ENCODE data around the gene ARHGEF10L. TPM values are rescaled to one million over a fixed set of nuclear protein-coding genes. Genes with fewer than 3 reads are reported as not detected.
A peak's percentile ranks its signal among the peaks of the same experiment; 100 is the strongest.

ARHGEF10L gene
- total RNA-seq, 1 donor: 39.1 TPM

- Histone ChIP-seq H3K9me3 (ENCODE audit: low read depth, low read length) (no peaks in the 10 kb centered on the region), H3K4me3 (ENCODE audit: insufficient read depth, low read length) (peak overlapping the region; percentile 39), H3K27me3 (ENCODE audit: insufficient read depth, low read length) (no peaks in the 10 kb centered on the region), H3K4me1 (ENCODE audit: insufficient read depth, low read length) (peaks cover 35% of the 10 kb centered on the region), H4K20me1 (ENCODE audit: insufficient read depth, low read length) (peaks cover 3% of the 10 kb centered on the region), H3K79me2 (ENCODE audit: insufficient read depth, low read length) (peaks cover 88% of the 10 kb centered on the region), H2AFZ (ENCODE audit: low read length) (peak overlapping the region; percentile 18), H3K27ac (ENCODE audit: low read depth, low read length) (peak overlapping the region; percentile 66), H3K4me2 (ENCODE audit: insufficient read depth, low read length) (peak overlapping the region; percentile 78), H3K36me3 (ENCODE audit: insufficient read depth, low read length) (no peaks in the 10 kb centered on the region)
- peak; percentile 95 for DNase-seq (ENCODE audit: insufficient read length, low spot score, missing footprints)
- no peak for TF ChIP-seq CTCF (IDR thresholded peaks at IDR 0.05; ENCODE audit: extremely low read depth, low read depth, low read length)
Measured at GRCh38 chr1:17561561-17561985, 22.1 kb downstream of the ARHGEF10L start.

GRCh38 chr1:17562375-17562774 lies 22.9 kb downstream of the ARHGEF10L start:
- Histone ChIP-seq H3K9me3 (ENCODE audit: low read depth, low read length) (no peaks in the 10 kb centered on the region), H3K79me2 (ENCODE audit: insufficient read depth, low read length) (peaks cover 91% of the 10 kb centered on the region), H3K4me2 (ENCODE audit: insufficient read depth, low read length) (no peak overlapping the region), H3K4me1 (ENCODE audit: insufficient read depth, low read length) (peaks cover 35% of the 10 kb centered on the region), H4K20me1 (ENCODE audit: insufficient read depth, low read length) (peaks cover under 1% of the 10 kb centered on the region), H3K27ac (ENCODE audit: low read depth, low read length) (peak overlapping the region; percentile 66), H2AFZ (ENCODE audit: low read length) (no peak overlapping the region), H3K36me3 (ENCODE audit: insufficient read depth, low read length) (no peaks in the 10 kb centered on the region), H3K27me3 (ENCODE audit: insufficient read depth, low read length) (no peaks in the 10 kb centered on the region), H3K4me3 (ENCODE audit: insufficient read depth, low read length) (no peak overlapping the region)
- no peak for DNase-seq (ENCODE audit: insufficient read length, low spot score, missing footprints)
- TF ChIP-seq CTCF (IDR thresholded peaks at IDR 0.05; ENCODE audit: extremely low read depth, low read depth, low read length): no peak

GRCh38 chr1:17563494-17564281 lies 24.2 kb downstream of the ARHGEF10L start:
- H3K36me3 ChIP-seq (ENCODE audit: insufficient read depth, low read length): no peaks in the 10 kb centered on the region
- peaks cover 91% of the 10 kb centered on the region for H3K79me2 ChIP-seq (ENCODE audit: insufficient read depth, low read length)
- H2AFZ ChIP-seq (ENCODE audit: low read length): no peak overlapping the region
- H3K4me3 ChIP-seq (ENCODE audit: insufficient read depth, low read length): no peak overlapping the region
- H4K20me1 ChIP-seq (ENCODE audit: insufficient read depth, low read length): no peaks in the 10 kb centered on the region
- H3K9me3 ChIP-seq (ENCODE audit: low read depth, low read length): no peaks in the 10 kb centered on the region
- H3K4me1 ChIP-seq (ENCODE audit: insufficient read depth, low read length): peaks cover 41% of the 10 kb centered on the region
- no peak for DNase-seq (ENCODE audit: insufficient read length, low spot score, missing footprints)
- TF ChIP-seq CTCF (IDR thresholded peaks at IDR 0.05; ENCODE audit: extremely low read depth, low read depth, low read length): no peak
- no peak overlapping the region for H3K4me2 ChIP-seq (ENCODE audit: insufficient read depth, low read length)
- H3K27ac ChIP-seq (ENCODE audit: low read depth, low read length): no peak overlapping the region
- H3K27me3 ChIP-seq (ENCODE audit: insufficient read depth, low read length): no peaks in the 10 kb centered on the region
